Kidney (tissue), 14 donors: ENCODE measurements around the gene MYL7. TPM values are rescaled to one million over a fixed set of nuclear protein-coding genes. Genes with fewer than 3 reads are reported as not detected.

Source experiments
- DNase-seq, 5 donors: peaks; one replicate each; pipeline ENCODE4 v3.0.0-alpha.2; 2013 to 2020
- FAIRE-seq: peaks from 2 replicates; lab custom pipeline; 2012; peaks lifted over from hg19 to GRCh38; lab: Jason Lieb, UNC
- H3K27ac ChIP-seq, 2 donors: one replicate each; pipeline ENCODE4 v1.7.0; 2013; ENCODE audit warnings: low read depth in 2 of 2, low read length in 2 of 2, inconsistent platforms in 1 of 2
- H3K27me3 ChIP-seq: one replicate; pipeline ENCODE4 v1.7.1; 2013; ENCODE audit warnings: low read length, inconsistent platforms; ENCODE audit not compliant: control insufficient read depth, insufficient read depth
- H3K36me3 ChIP-seq, 3 donors: one replicate each; pipeline versions ENCODE4 v1.7.0 to v1.7.1; 2013; ENCODE audit warnings: low read length in 3 of 3, control low read depth in 1 of 3, inconsistent platforms in 1 of 3; ENCODE audit not compliant: insufficient read depth in 3 of 3, control insufficient read depth in 2 of 3
- H3K4me1 ChIP-seq, 3 donors: one replicate each; pipeline versions ENCODE4 v1.7.0 to v1.7.1; 2013; ENCODE audit warnings: low read length in 3 of 3, inconsistent platforms in 1 of 3, low read depth in 1 of 3; ENCODE audit not compliant: control insufficient read depth in 2 of 3, insufficient read depth in 2 of 3
- H3K4me3 ChIP-seq, 3 donors: one replicate each; pipeline versions ENCODE4 v1.7.0 to v1.8.1; 2013; ENCODE audit warnings: low read length in 3 of 3, control low read depth in 1 of 3, inconsistent platforms in 1 of 3
- H3K9ac ChIP-seq, 3 donors: one replicate each; pipeline versions ENCODE4 v1.7.0 to v1.7.1; 2013; ENCODE audit warnings: low read length in 3 of 3, control low read depth in 1 of 3, inconsistent platforms in 1 of 3
- H3K9me3 ChIP-seq, 3 donors: one replicate each; pipeline versions ENCODE4 v1.7.0 to v1.7.1; 2013; ENCODE audit warnings: low read length in 3 of 3, control low read depth in 1 of 3, inconsistent platforms in 1 of 3; ENCODE audit not compliant: control insufficient read depth in 2 of 3, insufficient read depth in 1 of 3
- intact Hi-C: fragments of 100-400 bp; cut with DNase I; formaldehyde crosslinking; loops from one replicate; pipeline ENCODE4 v1.11.1; 2022
- polyA plus RNA-seq: library from polyadenylated mRNA; stranded (reverse); fragments of 350-450 nt; fragmentation: Illumina TruSeq; extraction: RNeasy Lipid Tissue Mini Kit (QIAGEN cat#74804); gene quantifications from one replicate; pipeline ENCODE4 v1.2.3, GENCODE V29; 2014; ENCODE audit warnings: low read depth, low replicate concordance; ENCODE audit not compliant: insufficient read depth
- total RNA-seq: library from RNA; stranded (reverse); fragmentation: NEBNext Ultra II Directional; extraction: Animal tissue kit (Norgen Biotek cat#: 25700); gene quantifications from one replicate; pipeline ENCODE4 v1.2.1, GENCODE V29; 2021
- TF ChIP-seq, protein P1 (sequence below): IDR thresholded peaks from 3 replicates; pipeline ENCODE4 v1.5.1; 2012; ENCODE audit warnings: mild to moderate bottlenecking, moderate library complexity, borderline replicate concordance; ENCODE audit not compliant: insufficient read depth; ENCODE audit errors: extremely low read depth
- donor health status: control.
- donor health status: control.
- donor health status: control.
- donor health status: control.
- donor health status: control.
- donor health status: DM: yes; HTN: yes; CAD: no.
- donor health status: Normal renal cell carcinoma (clear cell type).

Gene MYL7
- total and polyA plus RNA-seq, 2 donors from 2014 or later: not detected

GRCh38 chr7:44188480-44189225 is 47.5 kb upstream of the MYL7 start:
- intact Hi-C loops: no loop called here
- DNase-seq: no peak
- no peaks in the 10 kb centered on the region for H3K9me3 ChIP-seq
- no peak overlapping the region for H3K9ac ChIP-seq
- TF ChIP-seq, protein P1, sequence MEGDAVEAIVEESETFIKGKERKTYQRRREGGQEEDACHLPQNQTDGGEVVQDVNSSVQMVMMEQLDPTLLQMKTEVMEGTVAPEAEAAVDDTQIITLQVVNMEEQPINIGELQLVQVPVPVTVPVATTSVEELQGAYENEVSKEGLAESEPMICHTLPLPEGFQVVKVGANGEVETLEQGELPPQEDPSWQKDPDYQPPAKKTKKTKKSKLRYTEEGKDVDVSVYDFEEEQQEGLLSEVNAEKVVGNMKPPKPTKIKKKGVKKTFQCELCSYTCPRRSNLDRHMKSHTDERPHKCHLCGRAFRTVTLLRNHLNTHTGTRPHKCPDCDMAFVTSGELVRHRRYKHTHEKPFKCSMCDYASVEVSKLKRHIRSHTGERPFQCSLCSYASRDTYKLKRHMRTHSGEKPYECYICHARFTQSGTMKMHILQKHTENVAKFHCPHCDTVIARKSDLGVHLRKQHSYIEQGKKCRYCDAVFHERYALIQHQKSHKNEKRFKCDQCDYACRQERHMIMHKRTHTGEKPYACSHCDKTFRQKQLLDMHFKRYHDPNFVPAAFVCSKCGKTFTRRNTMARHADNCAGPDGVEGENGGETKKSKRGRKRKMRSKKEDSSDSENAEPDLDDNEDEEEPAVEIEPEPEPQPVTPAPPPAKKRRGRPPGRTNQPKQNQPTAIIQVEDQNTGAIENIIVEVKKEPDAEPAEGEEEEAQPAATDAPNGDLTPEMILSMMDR: no peak
- H3K27ac ChIP-seq: no peak overlapping the region
- no peak for FAIRE-seq
- peaks cover 0 to 2% (median 0%) of the 10 kb centered on the region in 3 donors for H3K4me1 ChIP-seq
- no peaks in the 10 kb centered on the region for H3K27me3 ChIP-seq
- H3K4me3 ChIP-seq: no peak overlapping the region
- H3K36me3 ChIP-seq: no peaks in the 10 kb centered on the region

DNA sequence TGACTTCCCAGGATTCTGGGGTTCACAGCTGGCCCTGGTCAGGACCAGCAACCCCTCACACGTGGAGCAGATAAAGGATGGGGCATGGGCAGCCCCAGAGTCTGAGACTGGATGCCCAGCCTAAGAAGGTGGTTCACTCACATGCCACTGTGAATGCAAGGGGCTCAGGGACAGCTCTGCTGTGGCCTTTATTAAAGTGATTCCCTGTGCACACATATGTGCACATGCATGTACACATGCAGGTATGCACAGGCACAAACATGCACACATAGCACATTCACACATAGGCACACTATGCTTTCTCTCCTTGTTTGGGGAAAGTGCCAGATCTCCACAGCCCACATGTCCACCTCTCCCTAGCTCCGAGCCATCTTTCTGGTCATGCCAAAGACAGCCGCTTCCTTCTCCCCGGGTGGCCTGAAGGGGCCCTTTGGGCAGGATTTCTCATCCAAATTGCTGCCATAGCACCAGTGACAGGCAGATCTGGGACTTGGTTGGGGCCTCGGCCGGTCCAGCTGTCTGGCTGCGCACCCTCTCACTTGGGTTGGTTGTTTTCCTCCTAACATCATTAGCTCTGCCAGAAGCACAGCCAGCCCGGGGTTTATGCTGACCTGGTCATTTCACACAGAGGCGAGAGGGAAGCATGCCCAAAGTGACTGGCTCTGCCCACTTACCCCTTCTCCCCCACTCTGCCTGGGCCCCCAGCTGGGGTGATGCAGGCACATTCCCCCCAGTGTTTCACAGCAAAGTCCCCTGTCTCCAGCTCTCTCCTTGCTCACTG is 46.7 kb upstream of the MYL7 start:
- Histone ChIP-seq H3K9me3 (peaks cover 0 to 4% (median 0%) of the 10 kb centered on the region in 3 donors), H3K27ac (no peak overlapping the region), H3K4me3 (no peak overlapping the region), H3K27me3 (no peaks in the 10 kb centered on the region), H3K36me3 (no peaks in the 10 kb centered on the region), H3K9ac (no peak overlapping the region), H3K4me1 (peaks cover 0 to 2% (median 0%) of the 10 kb centered on the region in 3 donors)
- FAIRE-seq (no peak), DNase-seq (no peak)
- TF ChIP-seq, protein P1: no peak
- intact Hi-C loops: no loop called here

DNA sequence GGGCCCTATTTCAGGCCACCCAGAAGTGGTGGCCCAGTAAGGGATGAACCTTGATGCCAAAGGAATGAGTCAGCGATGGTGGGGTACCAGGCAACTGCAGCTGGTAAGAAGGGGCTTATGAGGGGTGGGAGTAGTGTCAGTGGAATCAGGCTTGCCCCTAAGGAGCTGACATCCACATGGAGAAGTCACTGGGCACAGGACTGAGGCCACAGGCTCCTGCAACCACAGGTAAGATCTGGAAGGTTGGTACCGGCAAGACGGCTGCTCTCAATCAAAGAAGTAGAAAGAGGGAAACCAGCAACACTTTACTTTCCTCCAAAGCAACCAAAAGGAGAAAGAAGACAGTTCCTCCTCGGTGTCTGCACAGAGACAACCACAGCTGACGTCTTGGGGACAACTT is 45.6 kb upstream of the MYL7 start:
- H3K36me3 ChIP-seq: no peaks in the 10 kb centered on the region
- no peaks in the 10 kb centered on the region for H3K27me3 ChIP-seq
- DNase-seq (no peak), FAIRE-seq (no peak)
- intact Hi-C loops: no loop called here
- H3K4me3 ChIP-seq: no peak overlapping the region
- H3K9me3 ChIP-seq: peaks cover 0 to 14% (median 0%) of the 10 kb centered on the region in 3 donors
- H3K4me1 ChIP-seq: no peaks in the 10 kb centered on the region
- H3K9ac ChIP-seq: no peak overlapping the region
- TF ChIP-seq, protein P1: no peak
- H3K27ac ChIP-seq: no peak overlapping the region
